ENCODE data around the gene SLC41A1.

GRCh38 chr1:205748403-205749233 is 64.4 kb downstream of the SLC41A1 start:
- TF ChIP-seq CTCF (IDR thresholded peaks at IDR 0.05; ENCODE audit: insufficient read depth, low read depth, low read length) (no peak), EZH2 (IDR thresholded peaks at IDR 0.05; ENCODE audit: insufficient read depth, low read length) (no peak)
